Stimulated activated naive B cell treated with anti-CD40 and anti-IgM and Interleukin-4, amounts not matched to agents 10 μg/mL and 1 μg/mL and 100 μg/mL, for 72 hours (primary cell): ENCODE data around the gene ACP7.
A peak's percentile ranks its signal among the peaks of the same experiment; 100 is the strongest.
"Not testable (repeated sequence)": the region's sequence is repeated elsewhere in the genome, so short reads cannot be mapped to it uniquely, and the experiment has no call there.

ENCODE experiments used
- ATAC-seq, 2 donors: fragments of 150-1000 bp; cut with Tn5 transposase; replicated peaks; 2 replicates each; pipeline ENCODE4 v1.10.0; 2021; ENCODE audit warnings: moderate library complexity in 1 of 2
- DNase-seq: peaks from one replicate; pipeline ENCODE4 v3.0.0; 2021
- H3K27ac Mint-ChIP-seq: one replicate; pipeline ENCODE4 v1.8.0; 2022; ENCODE audit warnings: mild to moderate bottlenecking, mixed read lengths
- H3K27me3 Mint-ChIP-seq, 2 donors: one replicate each; pipeline ENCODE4 v1.8.0; 2022; ENCODE audit warnings: mixed read lengths in 2 of 2
- H3K36me3 Mint-ChIP-seq, 2 donors: one replicate each; pipeline ENCODE4 v1.8.0; 2022; ENCODE audit warnings: mixed read lengths in 2 of 2, mild to moderate bottlenecking in 1 of 2
- H3K4me1 Mint-ChIP-seq, 2 donors: one replicate each; pipeline ENCODE4 v1.8.0; 2022; ENCODE audit warnings: mixed read lengths in 2 of 2, mild to moderate bottlenecking in 1 of 2
- H3K4me3 Mint-ChIP-seq, 2 donors: one replicate each; pipeline ENCODE4 v1.8.0; 2022; ENCODE audit warnings: mild to moderate bottlenecking in 2 of 2, mixed read lengths in 2 of 2, moderate library complexity in 1 of 2
- H3K9me3 Mint-ChIP-seq, 2 donors: one replicate each; pipeline ENCODE4 v1.8.0; 2022; ENCODE audit warnings: mixed read lengths in 2 of 2, mild to moderate bottlenecking in 1 of 2

The ACP7 gene

GRCh38 chr19:39138221-39139211 is 54.3 kb downstream of the ACP7 start:
- DNase-seq (no peak), ATAC-seq (no peak)
- no peaks in the 10 kb centered on the region for H3K9me3 Mint-ChIP-seq
- peaks cover 23 to 44% of the 10 kb centered on the region in 2 donors for H3K4me1 Mint-ChIP-seq
- H3K36me3 Mint-ChIP-seq = peaks cover 4 to 6% of the 10 kb centered on the region in 2 donors
- H3K27ac Mint-ChIP-seq = no peak overlapping the region
- H3K4me3 Mint-ChIP-seq = no peak overlapping the region
- H3K27me3 Mint-ChIP-seq = no peaks in the 10 kb centered on the region

GRCh38 chr19:39139305-39139874 is 55.2 kb downstream of the ACP7 start:
- Mint-ChIP-seq H3K36me3 (peaks cover under 1 to 3% of the 10 kb centered on the region in 2 donors), H3K4me1 (peaks cover 25 to 51% of the 10 kb centered on the region in 2 donors), H3K4me3 (no peak overlapping the region), H3K27ac (no peak overlapping the region), H3K9me3 (no peaks in the 10 kb centered on the region), H3K27me3 (no peaks in the 10 kb centered on the region)
- DNase-seq = no peak
- no peak for ATAC-seq

GRCh38 chr19:39139971-39140453 is 55.8 kb downstream of the ACP7 start:
- H3K27me3 Mint-ChIP-seq = no peaks in the 10 kb centered on the region
- peaks cover 0 to 3% of the 10 kb centered on the region in 2 donors for H3K36me3 Mint-ChIP-seq
- peaks cover 31 to 57% of the 10 kb centered on the region in 2 donors for H3K4me1 Mint-ChIP-seq
- H3K4me3 Mint-ChIP-seq = no peak overlapping the region
- H3K9me3 Mint-ChIP-seq = no peaks in the 10 kb centered on the region
- ATAC-seq = no peak
- no peak for DNase-seq
- H3K27ac Mint-ChIP-seq = no peak overlapping the region

- no peaks in the 10 kb centered on the region for H3K9me3 Mint-ChIP-seq
- H3K4me3 Mint-ChIP-seq = no peak overlapping the region
- no peak for ATAC-seq
- no peak overlapping the region for H3K27ac Mint-ChIP-seq
- DNase-seq = no peak
- H3K36me3 Mint-ChIP-seq = peaks cover 0 to 3% of the 10 kb centered on the region in 2 donors
- peaks cover 33 to 61% of the 10 kb centered on the region in 2 donors for H3K4me1 Mint-ChIP-seq
- H3K27me3 Mint-ChIP-seq = no peaks in the 10 kb centered on the region
These were observed 56.4 kb downstream of the ACP7 start for GRCh38 chr19:39140594-39140993.

- peak overlapping the region; percentile 47 for H3K27ac Mint-ChIP-seq
- H3K4me3 Mint-ChIP-seq = no peak overlapping the region
- no peaks in the 10 kb centered on the region for H3K36me3 Mint-ChIP-seq
- H3K4me1 Mint-ChIP-seq = peaks cover 29 to 53% of the 10 kb centered on the region in 2 donors
- no peaks in the 10 kb centered on the region for H3K9me3 Mint-ChIP-seq
- ATAC-seq (no peak), DNase-seq (no peak)
- H3K27me3 Mint-ChIP-seq = no peaks in the 10 kb centered on the region
These were observed 57.8 kb downstream of the ACP7 start for GRCh38 chr19:39141929-39142328.

GRCh38 chr19:39142630-39143029 is 58.5 kb downstream of the ACP7 start:
- no peaks in the 10 kb centered on the region for H3K27me3 Mint-ChIP-seq
- DNase-seq (no peak), ATAC-seq (peak; percentile 49 to 57)
- no peaks in the 10 kb centered on the region for H3K9me3 Mint-ChIP-seq
- H3K4me1 Mint-ChIP-seq = peaks cover 27 to 47% of the 10 kb centered on the region in 2 donors
- no peak overlapping the region for H3K27ac Mint-ChIP-seq
- no peak overlapping the region for H3K4me3 Mint-ChIP-seq
- peaks cover 0 to 2% of the 10 kb centered on the region in 2 donors for H3K36me3 Mint-ChIP-seq

- not testable (repeated sequence) for DNase-seq, H3K27me3 Mint-ChIP-seq, H3K9me3 Mint-ChIP-seq, H3K27ac Mint-ChIP-seq, ATAC-seq, H3K4me3 Mint-ChIP-seq, H3K36me3 Mint-ChIP-seq
- peaks cover 28 to 47% of the 10 kb centered on the region in 2 donors for H3K4me1 Mint-ChIP-seq
These were observed 59.7 kb downstream of the ACP7 start for GRCh38 chr19:39143757-39144289.

GRCh38 chr19:39144290-39145071 is 60.3 kb downstream of the ACP7 start:
- H3K4me1 Mint-ChIP-seq = peaks cover 28 to 47% of the 10 kb centered on the region in 2 donors
- H3K36me3 Mint-ChIP-seq = peaks cover 0 to 10% of the 10 kb centered on the region in 2 donors
- DNase-seq = no peak
- no peaks in the 10 kb centered on the region for H3K9me3 Mint-ChIP-seq
- H3K27me3 Mint-ChIP-seq = no peaks in the 10 kb centered on the region
- no peak for ATAC-seq
- H3K4me3 Mint-ChIP-seq = no peak overlapping the region
- H3K27ac Mint-ChIP-seq = no peak overlapping the region

- DNase-seq (no peak), ATAC-seq (peak; percentile 45 to 46)
- H3K36me3 Mint-ChIP-seq = peaks cover 0 to 10% of the 10 kb centered on the region in 2 donors
- no peaks in the 10 kb centered on the region for H3K27me3 Mint-ChIP-seq
- no peak overlapping the region for H3K27ac Mint-ChIP-seq
- peaks cover 28 to 49% of the 10 kb centered on the region in 2 donors for H3K4me1 Mint-ChIP-seq
- no peaks in the 10 kb centered on the region for H3K9me3 Mint-ChIP-seq
- H3K4me3 Mint-ChIP-seq = no peak overlapping the region
These were observed 61.2 kb downstream of the ACP7 start for GRCh38 chr19:39145180-39145953.

GRCh38 chr19:39146091-39146490 is 61.9 kb downstream of the ACP7 start:
- ATAC-seq (no peak), DNase-seq (no peak)
- Mint-ChIP-seq H3K27ac (no peak overlapping the region), H3K36me3 (peaks cover 0 to 10% of the 10 kb centered on the region in 2 donors), H3K9me3 (no peaks in the 10 kb centered on the region), H3K4me1 (peaks cover 30 to 49% of the 10 kb centered on the region in 2 donors), H3K27me3 (no peaks in the 10 kb centered on the region), H3K4me3 (no peak overlapping the region)

- ATAC-seq (no peak), DNase-seq (no peak)
- Mint-ChIP-seq H3K4me1 (peaks cover 29 to 49% of the 10 kb centered on the region in 2 donors), H3K4me3 (no peak overlapping the region), H3K36me3 (peaks cover 0 to 10% of the 10 kb centered on the region in 2 donors), H3K27me3 (no peaks in the 10 kb centered on the region), H3K27ac (no peak overlapping the region), H3K9me3 (no peaks in the 10 kb centered on the region)
These were observed 62.7 kb downstream of the ACP7 start for GRCh38 chr19:39146686-39147450.

GRCh38 chr19:39147480-39147879 is 63.3 kb downstream of the ACP7 start:
- ATAC-seq = no peak
- no peak overlapping the region for H3K27ac Mint-ChIP-seq
- H3K4me1 Mint-ChIP-seq = peaks cover 28 to 45% of the 10 kb centered on the region in 2 donors

More at GRCh38 chr19:39147480-39147879, 63.3 kb downstream of the ACP7 start:
- no peak overlapping the region for H3K4me3 Mint-ChIP-seq
- H3K36me3 Mint-ChIP-seq = peaks cover 0 to 10% of the 10 kb centered on the region in 2 donors
- no peak for DNase-seq
- H3K9me3 Mint-ChIP-seq = no peaks in the 10 kb centered on the region
- no peaks in the 10 kb centered on the region for H3K27me3 Mint-ChIP-seq
